HG02571 (cell line): ENCODE results near the gene LRRC40.
A peak's percentile ranks its signal among the peaks of the same experiment; 100 is the strongest.
"Not testable (repeated sequence)": the region's sequence is repeated elsewhere in the genome, so short reads cannot be mapped to it uniquely, and the experiment has no call there.

ENCODE experiments used
- ATAC-seq: cut with Tn5 transposase; IDR thresholded peaks from one replicate; pipeline ENCODE4 v1.9.1; 2021; ENCODE audit warnings: mild to moderate bottlenecking, moderate library complexity; ENCODE audit not compliant: unreplicated experiment

Gene LRRC40

DNA sequence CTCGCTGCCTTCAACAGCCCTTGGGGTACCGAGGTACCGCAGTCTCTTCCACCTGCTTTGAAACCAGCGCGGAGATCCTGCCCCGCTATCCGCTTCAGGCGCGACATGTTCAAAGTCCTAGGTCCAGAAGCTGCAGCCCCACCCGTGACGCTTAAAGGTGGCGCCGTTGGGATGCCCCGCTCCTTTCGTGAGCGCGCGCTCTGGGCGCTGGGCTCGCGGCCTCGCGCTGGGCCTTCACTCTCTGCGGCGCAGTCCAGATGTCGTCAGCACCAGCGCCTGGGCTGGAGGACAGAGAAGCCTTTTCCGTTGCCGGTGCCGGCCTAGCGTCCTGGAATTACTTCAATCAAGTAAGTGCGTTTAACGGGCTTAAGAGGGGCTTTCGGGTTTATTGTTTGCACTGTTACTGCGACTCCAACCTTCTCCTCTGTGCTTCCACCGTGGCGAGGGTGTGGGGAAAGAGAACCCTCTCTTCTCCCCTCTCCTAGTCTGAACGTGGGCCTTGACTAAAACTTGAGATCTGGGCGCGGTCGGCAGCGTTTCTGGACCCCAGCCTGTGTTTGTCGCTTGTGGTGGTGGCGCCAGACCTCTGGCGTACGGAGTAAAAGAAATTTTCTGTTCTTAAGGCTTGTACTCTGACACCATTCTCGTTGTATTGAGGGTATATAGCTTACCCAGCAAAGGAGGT, at the start of gene LRRC40:
LRRC40 (minus strand) TSS at position 146 of the 685 bp plus-strand sequence; CDS start at position 107, 39 bp downstream.
- peak; percentile 70 for ATAC-seq

DNA sequence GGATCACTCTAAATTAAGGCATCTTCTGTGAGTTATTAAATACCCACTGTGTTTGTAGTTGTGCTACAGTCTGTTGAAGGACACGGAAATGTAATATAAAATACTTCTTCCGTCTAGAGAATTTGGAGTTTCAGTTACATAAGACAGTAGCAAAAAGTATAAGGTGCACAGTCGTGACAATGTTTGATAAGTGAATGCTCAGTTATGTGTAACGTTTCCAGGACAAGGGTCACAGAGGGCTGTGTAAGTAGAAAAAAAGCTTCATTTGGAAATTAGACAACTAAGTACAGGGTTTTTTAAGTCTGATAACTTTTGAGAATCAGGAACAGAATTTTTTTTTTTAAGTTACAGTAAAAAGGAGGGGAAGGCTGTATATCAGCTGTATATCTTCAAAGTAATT, 43.4 kb upstream of the LRRC40 start:
- no peak for ATAC-seq

DNA sequence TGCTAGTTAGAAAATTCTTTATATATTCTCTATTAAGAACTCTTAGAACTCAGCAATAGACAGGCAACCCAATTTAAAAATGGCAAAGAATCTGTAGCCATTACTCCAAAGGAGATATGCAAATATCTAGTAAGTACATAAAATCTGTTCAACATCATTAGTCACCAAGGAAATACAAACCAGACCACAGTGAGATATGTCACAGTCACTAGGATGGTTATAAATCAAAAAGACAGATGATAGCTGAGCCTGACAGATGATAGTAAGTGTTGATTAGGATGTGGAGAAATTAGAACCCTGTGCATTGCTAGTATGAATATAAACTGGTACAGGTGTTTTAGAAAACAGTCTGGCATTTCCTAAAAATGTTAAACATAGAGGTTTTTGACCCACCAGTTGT, 42.4 kb upstream of the LRRC40 start:
- ATAC-seq, result no peak

DNA sequence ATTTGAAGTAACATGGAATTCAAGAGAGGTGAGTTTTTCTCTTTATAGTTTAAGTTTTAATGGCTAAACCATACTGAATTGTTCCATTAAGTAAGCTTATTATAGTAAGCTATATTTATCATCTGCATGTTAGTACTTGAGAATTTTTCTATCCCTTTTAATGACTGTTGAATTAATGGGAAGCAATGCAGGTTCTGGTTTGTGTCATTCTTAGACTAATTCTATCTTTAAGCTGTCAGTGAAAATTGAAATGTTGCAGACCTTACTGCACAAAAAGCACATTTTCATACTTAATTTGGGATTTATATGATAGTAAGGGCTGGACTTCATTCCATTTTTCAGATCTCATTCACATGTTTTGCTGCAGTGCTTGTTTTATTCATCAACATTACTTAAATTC, 41.7 kb upstream of the LRRC40 start:
- ATAC-seq, result no peak

DNA sequence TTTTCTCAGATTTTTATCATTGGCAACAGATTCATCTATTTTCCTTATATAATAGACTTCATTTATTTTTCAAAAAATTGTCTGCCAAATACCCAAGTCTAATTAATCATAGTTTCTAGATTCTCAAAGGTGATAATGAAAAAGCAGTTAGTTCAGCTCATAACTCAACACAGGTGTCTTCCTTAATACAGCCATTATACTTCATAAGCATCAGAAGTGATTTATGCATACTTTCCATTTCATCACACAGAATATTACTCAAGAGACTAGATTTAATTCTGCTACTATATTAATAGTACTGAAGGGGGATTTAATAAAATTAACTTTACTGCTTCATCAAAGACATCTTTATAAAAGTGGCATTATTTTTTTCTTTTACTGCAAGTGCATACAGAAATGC, 34.6 kb upstream of the LRRC40 start:
- ATAC-seq, result no peak

DNA sequence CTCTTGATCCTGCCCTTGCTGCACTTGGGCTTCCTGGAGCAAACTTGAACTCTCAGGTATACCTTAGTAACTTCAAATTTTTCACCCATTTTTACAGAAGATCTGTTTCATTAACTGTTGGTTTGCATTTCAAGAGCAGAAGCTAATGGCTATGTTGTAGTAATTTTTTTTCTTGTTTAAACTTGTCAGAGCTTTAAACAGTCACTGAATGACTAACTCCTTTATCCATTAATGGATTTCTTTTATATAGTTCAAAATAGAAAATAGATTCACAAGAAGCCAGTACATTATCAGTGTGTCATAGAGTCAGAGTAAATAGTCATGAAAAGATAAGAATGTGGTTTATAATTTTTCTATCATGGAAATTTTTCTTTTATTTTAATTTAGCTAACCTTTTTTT, 29.4 kb upstream of the LRRC40 start:
- no peak for ATAC-seq

DNA sequence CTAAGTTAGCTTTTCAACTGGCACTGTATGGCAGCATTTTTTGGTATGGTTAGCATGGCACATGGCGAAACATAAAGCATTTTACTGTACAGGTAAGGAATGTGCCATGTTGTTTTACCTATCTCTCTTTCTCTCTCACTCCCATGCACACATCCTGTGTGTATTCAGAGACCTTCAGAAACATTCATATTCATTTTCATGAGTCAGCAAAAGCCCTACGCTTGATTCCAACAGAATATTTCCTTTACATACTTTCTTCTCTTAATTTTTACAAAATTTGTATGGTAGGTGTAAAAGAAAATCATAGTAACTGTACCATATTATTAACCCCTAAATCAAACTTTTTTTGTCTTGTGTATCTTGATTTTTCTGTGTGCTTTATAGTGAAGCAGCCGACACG, 26.1 kb upstream of the LRRC40 start:
- ATAC-seq, result no peak

DNA sequence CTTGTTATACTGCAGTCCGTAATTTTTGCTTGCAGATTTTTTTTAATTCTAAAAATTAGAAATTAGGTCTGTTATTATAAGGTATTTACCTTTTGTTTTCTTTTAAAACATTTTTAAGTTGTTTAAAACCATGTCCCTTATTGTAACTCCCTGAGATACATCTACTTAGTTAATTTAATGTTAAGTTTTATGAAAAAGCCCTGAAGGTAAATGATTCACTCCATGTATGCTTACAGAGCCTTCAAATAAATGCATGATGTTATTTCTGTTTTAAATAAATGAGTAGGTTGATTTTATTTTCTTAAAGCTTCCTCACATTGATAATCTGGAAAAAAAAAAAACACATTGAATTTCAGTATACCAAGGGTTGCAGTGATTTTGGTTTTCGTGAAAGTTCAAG, 23.3 kb upstream of the LRRC40 start:
- no peak for ATAC-seq

DNA sequence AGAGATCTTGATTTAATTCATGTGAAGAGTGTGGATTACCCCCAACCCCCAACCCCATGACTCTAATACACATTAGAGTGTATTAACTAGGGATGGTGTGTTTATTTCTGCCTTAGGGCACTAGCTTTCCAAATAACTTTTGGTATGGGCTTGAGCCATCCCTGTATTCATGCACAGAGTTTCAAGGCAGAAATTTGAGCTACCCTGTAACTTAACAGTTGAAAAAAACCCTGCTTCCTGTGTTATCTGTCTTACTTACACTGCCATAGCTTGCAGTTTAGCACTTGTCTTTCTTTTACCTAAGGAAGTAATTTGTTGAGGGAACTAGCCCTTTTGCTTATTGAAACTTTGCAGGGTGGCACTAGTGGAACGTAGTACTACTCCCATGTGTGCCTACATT, 22.1 kb upstream of the LRRC40 start:
- no peak for ATAC-seq

DNA sequence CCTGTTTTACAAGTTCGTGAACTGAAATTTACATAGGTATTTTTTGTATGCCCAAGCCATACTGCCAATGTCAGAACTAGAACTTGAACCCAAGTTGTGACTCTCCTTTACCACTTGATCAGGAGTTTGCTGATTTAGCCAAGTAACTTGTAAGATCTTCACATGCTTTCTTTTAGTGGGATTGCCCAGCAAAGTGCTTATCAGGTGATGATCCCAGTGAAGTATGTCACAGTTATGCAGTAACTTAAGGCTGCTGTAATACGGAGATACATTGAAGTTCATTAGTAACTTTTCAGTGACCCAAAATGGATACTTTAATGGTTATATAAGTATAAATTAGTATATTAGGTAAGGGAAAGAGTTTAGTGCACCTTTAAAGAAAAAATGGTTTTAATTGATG, 19.6 kb upstream of the LRRC40 start:
- no peak for ATAC-seq

DNA sequence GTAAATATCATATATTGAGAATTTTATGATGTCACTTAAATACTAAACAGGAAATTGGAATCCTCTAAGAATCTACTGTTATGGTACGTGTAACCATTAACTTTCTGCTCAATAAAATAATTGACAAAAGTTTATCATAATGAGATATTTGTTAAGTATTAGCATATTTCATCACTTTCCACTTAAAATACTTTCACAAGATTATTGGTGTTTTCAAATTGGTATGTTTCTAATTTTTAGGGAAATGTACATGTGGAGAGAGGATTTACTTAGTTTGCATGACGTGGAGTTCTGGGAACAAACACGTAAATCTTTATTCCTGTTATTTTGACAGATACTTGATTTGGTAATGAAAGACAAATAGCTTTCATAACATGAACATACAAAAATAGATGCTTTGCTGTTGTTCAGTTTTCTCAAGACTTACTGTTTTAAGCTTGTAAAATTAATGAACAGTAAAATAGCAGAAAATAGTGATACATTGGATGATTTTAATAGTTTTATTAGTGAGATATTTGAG, 17.4 kb upstream of the LRRC40 start:
- ATAC-seq, result no peak

DNA sequence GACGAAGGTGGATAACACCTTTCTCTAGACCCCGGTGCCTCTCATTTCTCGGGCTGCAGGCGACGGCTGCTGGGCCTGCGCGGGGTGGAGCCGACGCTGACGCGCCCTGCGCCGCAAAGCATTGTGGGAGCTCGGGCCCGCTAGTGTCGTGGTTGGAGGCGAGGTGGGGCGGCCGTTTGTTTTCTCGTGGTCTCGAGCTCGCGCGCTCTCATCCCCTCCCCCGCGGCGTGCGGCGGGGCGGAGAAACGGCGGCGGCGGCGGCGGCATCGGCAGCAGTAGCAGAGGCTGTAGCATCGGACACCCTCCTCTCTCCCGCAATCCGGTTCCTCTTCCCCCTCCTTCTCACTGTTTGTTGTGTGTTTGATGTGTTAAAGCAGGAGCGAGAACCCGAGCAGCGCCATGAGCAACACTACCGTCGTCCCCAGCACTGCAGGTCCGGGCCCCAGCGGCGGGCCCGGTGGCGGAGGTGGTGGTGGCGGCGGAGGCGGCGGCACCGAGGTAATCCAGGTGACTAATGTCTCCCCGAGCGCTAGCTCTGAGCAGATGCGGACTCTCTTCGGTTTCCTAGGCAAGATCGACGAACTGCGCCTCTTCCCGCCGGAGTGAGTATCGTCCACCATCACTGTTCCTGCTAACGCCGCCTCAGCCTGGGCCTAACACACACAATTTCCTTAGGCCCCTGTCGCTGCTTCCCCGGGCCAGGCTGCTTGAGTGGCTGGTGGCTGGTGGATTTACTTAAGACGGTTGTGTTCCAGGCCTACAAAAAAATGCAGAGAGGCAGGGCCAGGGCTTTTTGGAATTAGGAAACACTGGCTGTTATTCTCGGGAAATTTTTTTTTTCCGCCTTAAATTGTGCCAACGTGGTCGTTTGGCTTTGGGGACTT, 16.1 kb upstream of the LRRC40 start, which contains the start of gene SRSF11:
SRSF11 (plus strand) TSS at position 143 of the 884 bp plus-strand sequence; CDS start at position 400, 257 bp downstream.
- peak; percentile 96 for ATAC-seq

DNA sequence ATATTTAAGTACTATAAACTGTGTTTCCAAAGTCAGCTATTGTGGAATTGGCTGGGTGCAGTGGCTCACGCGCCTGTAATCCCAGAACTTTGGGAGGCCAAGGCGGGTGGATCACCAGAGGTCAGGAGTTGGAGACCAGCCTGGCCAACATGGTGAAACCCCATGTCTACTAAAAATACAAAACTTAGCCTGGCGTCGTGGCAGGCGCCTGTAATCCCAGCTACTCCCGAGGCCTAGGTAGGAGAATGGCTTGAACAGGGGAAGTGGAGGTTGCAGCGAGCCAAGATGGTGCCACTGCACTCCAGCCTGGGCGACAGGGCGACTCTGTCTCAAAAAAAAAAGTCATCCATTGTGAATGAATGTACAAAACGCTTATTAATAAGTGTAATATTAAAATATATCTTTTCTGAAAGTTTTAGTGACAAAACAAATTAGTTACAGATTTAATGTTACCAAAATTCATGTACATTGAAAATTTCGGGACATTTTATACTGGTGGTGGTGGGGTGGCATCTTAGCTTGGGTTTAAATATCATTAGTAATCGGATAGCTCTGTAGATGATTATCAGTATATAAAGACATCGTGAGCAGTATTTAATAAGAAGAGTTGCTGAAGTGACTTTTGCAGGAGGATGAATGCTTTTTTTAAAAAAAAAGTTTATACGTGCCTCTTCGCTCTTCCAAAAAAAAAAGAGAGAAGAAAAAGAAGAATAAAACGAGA, 15.3 kb upstream of the LRRC40 start:
- ATAC-seq, result no peak

DNA sequence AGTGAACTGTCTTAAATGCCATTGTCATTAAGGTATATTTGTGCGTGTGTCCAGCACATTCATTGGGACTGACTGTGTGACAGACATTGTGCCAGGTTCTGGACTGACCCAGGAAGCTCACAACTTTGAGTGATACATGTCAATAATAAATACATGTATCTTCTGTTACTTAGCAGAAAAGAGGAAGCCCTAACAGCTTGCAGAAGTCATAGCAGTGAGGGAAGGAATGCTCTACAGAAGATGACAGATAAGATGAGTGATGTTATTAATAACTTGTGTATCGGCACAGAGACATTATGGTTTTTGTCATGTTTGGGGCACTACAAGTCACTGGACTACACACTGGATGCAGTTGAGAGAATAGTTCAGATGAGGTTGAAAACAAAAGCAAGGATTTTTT, 14.6 kb upstream of the LRRC40 start:
- no peak for ATAC-seq

DNA sequence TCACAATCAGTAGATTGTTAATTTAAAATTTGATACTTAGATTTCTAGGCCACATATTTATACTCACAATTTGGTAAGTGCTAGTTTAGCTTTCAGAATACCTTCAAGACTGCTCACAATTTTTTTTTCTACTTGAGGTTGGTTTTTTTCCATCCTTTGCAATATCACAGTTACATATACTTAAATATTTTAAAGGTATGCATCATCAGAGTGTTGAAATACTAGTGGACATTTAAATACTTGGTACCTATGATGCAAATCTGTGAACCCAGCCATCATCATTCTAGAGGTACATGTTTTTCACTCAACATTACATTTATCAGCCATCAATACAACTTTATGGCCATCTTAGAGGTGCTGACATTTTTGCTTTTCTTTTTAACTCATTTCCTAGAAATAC, 6.2 kb upstream of the LRRC40 start:
- ATAC-seq, result no peak

DNA sequence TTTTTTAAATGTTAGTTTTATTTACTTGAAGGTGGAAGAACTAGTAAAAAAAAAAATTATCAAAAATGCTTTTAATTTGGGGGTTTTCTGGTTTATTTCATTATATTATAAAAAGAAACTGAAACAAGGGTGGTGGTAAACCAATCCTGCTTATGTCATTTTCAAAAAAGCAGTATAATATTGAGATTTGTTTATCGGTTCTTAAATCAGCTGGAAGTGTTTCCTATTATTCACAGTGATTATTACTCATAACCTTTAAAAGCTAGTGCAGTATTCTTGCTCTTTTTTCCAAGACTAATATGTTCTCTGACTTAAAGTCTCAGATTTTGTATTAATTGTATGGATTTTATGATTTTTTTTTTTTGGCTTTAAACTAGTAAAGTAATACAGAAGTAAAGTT, 5.4 kb upstream of the LRRC40 start:
- no peak for ATAC-seq

DNA sequence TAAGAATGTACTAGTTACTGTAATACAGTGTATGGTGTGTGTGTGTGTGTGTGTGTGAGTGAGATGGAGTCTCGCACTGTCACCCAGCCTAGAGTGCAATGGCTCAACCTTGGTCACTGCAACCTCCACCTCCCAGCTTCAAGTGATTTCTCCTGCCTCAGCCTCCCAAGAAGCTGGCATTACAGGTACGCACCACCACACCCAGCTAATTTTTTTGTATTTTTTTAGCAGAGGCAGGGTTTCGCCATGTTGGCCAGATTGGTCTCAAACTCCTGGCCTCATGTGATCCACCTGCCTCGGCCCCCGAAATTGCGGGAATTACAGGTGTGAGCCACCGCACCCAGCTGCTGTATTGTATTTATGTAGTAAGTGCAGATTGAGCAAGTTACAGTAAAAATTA, 2.9 kb upstream of the LRRC40 start:
- no peak for ATAC-seq

DNA sequence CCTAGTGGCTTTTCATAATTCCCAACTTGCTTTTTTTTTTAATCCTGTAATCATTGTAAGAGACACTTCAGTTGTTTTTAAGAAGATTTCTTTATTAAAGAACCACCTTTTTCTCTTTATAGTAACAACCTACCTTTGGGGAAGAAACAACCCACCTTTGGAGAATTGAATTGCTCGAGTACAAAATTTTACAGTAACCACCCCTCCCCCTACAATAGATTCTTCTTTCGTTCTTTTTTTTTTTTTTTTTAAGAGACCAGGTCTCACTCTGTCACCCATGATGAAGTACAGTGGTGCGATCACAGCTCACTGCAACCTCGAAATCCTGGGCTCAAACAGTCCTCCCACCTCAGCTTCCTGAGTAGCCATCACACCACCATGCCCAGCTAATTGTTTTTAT, 2.1 kb upstream of the LRRC40 start:
- no peak for ATAC-seq

DNA sequence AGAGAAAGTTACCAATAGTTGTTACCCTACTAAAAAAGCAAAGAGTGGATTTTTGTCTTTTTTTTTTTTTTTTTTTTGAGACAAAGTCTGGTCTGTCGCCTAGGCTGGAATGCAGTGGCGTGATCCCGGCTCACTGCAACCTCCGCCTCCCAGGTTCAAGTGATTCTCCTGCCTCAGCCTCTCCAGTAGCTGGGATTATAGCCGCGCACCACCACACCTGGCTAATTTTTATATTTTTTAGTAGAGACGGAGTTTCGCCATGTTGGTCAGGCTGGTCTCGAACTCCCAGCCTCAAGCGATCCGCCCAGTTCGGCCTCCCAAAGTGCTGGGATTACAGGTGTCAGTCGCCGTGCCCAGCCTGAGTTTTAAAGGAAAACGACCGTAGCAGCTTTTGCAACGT, 1.5 kb upstream of the LRRC40 start:
- not testable (repeated sequence) for ATAC-seq

DNA sequence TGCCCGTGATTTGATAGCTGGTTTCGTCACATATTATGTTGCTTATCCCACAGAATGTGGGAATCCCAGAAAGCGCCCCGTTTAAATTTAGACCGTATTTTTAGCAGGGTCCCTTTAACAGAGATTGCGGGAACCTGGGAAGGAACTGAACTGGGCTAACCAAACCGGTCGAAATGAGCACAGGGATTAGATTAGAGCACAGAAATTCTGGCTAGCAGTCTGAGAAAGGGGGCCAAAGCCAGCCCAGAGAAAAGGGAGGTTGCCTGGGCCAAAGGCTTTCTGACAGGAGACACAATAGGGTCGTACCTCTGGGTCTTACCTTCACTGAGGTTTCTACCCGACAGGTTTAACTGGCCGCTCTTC, 327 bp downstream of the LRRC40 start:
- ATAC-seq, result peak; percentile 28

DNA sequence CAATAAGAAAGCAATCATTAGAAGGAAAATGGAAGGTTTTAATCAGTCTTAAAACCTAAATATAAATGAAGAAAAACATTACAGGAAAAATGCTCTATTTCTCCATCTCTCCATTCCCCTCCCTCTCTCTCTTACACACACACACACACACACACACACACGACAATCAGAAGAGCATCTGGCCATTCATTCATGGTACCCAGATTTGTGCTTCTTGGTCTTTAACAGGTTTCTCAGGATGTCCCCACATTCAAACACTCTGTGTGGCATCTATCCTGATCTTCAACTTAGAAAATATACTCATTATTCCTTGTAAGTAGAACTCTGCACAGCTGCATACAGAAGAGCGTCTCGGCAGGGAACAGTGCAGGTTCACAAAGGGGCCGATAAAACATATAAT, 779 bp downstream of the LRRC40 start:
- no peak for ATAC-seq
